ENCODE results near the gene MYL6B.
"Not testable (repeated sequence)": the region's sequence is repeated elsewhere in the genome, so short reads cannot be mapped to it uniquely, and the experiment has no call there.

Gene MYL6B

GRCh38 chr12:56178347-56178746 is 26.0 kb downstream of the MYL6B start:
- no peak for DNase-seq

DNA sequence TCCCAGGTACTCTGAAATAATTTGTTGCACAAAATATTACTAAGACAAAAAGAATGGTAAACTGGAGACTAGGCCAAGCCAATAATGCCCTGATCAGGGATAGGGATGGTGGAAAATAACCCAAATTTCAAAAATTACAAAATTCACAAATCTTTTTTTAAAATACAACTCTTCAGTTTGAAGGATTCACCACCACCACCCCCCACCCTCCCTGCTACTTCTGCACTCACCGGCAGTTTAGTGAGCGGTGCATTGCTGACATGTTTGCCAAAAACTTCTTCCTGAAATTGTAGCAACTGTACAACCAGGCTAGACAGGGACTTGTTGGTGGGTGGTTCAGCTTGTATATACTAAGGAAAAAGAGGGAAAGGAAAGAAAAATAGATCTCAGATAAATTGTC is 34.6 kb downstream of the MYL6B start:
- DNase-seq: no peak

- peak; percentile 9 for DNase-seq
Observed at GRCh38 chr12:56188131-56188777, 35.9 kb downstream of the MYL6B start.

GRCh38 chr12:56188778-56189098 is 36.4 kb downstream of the MYL6B start:
- DNase-seq: no peak

DNA sequence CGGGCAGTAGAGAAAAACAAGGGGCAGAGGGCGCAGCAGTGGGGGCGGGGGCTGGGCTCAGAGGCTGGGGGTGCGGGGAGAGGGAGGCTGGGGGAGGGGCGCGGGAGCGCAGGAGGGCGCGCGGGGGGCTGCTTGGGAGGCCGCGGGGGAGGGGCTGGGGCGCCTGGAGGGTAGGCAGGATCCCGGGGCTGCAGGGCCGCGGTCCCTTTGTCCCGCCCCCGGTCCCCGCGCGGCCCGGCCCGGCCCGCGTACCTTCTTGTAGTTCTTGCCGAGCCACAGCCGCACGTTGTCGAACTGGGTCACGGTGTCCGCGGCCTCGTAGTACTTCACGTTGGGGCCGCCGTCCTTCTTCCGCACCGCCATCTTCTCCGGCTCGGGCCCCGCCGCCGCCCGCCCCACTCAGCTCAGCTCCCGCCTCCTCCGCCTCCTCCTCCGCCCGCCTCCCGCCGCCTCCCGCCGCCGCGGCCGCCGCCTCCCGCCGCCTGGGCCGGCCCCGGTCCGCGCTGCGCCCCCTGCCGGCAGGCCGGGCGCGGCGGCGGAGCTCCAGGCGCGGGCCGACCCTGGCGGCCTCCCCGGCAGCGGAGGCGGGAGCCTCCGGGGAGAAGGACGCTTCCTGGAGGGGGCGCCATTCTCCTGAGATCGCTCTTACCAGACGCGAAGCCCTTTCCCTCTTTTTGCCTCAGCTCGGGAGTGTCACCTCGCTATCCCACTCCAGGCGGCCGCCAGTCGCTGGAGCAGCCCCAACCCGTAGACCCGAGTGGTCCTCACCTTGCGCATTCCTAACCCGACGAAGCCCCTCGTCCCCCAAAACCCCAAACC is 36.9 kb downstream of the MYL6B start, which contains the start of gene SMARCC2:
Gene SMARCC2 (minus strand): TSS at position 385 of the 819 bp plus-strand sequence. CDS start 22 bp downstream, at position 363.
- DNase-seq: peak; percentile 79

DNA sequence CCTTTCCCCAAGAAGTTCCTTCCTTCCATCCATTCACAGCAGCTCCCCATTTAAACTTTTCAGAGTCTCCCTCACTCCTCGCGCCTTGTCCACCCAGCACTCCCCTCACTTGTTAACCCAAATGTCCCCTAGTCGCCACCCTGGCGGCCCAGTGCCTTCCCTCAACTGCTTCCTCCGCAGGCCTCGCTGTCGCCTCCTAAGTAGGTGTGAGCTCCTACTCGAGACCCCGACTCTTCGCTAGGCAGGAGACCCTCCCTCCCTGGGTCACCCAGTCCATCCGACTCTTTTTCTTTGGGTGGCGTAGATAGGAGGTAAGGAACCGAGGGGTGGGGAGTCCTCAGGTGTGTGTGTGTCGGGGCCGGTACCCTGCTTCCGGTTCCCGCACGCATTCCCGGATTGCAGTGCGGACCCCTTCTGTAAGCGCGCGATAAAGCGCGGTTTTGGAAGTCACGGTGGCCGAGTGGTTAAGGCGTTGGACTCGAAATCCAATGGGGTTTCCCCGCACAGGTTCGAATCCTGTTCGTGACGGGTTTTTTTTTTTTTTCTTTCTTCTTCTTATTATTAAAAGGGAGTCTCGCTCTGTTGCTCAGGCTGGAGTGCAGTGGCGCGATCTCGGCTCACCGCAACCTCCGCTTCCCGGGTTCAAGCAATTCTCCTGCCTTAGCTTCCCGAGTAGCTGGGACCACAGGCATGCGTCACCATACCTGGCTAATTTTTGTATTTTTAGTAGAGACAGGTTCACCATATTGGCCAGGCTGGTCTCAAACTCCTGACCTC is 37.7 kb downstream of the MYL6B start:
- DNase-seq: peak; percentile 62

DNA sequence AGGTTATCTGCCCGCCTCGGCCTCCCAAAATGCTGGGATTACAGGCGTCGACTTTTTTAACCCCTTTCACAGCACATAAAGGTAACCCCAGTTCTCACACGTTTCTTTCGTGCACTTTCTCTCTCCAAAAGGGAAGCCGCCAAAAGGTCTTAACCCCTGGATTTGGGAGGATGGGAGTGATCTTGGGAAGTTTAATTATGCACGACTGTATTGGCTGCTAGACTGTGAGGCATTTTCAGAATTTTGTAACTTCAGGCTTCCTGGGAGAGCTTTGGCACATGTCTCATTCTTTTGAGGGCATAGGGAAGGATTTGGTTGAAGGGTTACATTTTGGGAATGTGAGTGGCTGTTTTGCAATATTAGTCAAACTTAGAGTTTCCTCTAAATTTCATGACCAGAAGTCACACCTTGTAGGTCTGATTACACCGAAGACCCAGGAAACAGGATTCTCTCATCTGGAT is 38.3 kb downstream of the MYL6B start:
- no peak for DNase-seq

GRCh38 chr12:56192582-56192981 is 40.2 kb downstream of the MYL6B start:
- DNase-seq: no peak

DNA sequence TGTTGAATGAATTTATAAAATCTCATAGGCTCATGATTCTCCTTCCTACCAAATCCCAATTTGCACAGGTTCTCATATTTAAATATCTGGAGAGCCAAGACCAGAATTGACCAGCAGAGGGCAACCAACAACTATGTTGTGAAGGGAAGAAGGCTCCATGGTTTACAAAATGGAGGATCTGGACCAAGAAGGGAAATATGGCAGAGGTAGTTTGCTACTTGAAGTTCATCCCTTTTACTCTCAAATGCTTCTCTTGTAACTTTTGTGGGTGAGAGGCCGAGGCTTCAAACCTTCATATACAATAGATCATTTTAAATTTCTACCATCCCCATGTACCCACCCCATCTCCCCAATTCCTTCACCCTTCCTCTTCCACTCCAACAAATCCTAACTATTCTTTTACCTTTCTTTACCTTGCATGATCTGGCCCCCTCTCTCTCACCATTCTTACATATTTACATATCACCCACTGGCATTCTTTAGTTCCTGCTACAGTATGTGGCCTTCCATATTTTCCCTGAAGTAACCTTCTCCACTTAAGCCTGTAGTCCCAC is 40.7 kb downstream of the MYL6B start:
- DNase-seq: peak; percentile 75

DNA sequence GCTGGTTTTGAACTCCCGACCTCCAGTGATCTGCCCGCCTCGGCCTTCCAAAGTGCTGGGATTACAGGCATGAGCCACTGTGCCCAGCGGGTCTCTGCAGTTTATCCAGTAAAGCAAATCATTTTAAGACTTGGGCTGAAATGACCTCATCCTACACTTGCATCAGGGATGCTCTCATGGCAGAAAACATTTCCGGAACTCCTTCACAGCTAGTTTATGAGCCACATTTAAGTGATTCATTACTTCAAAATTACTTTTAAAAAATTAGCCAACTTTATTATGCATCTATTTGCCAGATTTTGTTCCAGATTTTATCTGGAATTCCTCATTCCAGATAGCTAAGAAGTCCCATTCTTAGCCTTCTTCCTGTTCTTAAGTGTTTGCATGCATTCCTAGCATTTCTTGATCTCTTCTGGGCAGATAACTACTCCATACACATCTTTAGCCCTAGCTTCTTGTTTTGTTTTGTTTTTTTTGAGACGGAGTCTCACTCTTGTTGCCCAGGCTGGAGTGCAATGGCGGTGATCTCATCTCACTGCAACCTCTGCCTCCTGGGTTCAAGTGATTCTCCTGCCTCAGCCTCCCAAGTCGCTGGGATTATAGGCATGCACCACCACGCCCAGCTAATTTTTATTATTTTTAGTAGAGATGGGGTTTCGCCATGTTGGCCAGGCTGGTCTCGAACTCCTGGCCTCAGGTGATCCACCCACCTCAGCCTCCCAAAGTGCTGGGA is 44.6 kb downstream of the MYL6B start:
- not testable (repeated sequence) for DNase-seq

GRCh38 chr12:56197921-56198635 is 45.7 kb downstream of the MYL6B start:
- no peak for DNase-seq

- DNase-seq: no peak
Observed at GRCh38 chr12:56198836-56199235, 46.4 kb downstream of the MYL6B start.

- DNase-seq: no peak
Observed at GRCh38 chr12:56202366-56202765, 50.0 kb downstream of the MYL6B start.

DNA sequence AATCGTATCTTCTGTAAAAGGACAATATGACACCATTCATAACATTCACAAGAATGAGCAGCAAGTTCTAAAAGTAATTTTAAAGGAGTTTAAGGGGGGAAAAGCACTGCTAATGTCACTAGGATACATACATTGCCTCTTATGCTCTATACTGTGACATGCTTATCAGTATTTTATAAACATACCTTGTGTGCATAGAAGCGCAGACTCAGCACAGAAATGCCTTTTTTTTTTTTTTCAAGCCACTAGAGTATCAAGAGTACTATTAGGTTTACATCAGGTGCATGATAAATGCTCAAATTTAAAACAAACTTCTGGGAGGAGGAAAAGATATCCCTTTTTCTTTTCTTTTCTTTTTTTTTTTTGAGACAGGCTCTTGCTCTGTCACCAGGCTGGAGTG is 50.5 kb downstream of the MYL6B start:
- no peak for DNase-seq

- no peak for DNase-seq
Observed at GRCh38 chr12:56204275-56204674, 51.9 kb downstream of the MYL6B start.

DNA sequence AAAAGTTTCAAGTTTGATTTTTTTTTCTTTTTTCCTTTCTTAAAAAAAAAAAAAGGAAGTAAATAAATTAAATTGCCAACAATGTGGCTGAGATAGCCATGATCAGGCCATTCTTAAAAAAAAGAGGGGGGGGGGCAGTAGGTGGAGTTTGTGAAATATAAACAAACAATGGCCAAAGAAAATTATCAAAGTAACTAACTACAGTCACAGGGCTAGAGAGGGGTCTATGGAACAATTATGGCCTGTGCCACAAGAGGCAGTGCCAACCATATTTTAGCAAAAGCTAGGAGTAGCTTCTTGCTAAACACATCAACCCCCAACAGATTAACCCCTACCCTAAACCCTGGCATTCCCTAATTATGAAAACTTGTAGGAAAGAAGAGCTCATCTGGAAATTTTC is 53.1 kb downstream of the MYL6B start:
- DNase-seq: no peak

DNA sequence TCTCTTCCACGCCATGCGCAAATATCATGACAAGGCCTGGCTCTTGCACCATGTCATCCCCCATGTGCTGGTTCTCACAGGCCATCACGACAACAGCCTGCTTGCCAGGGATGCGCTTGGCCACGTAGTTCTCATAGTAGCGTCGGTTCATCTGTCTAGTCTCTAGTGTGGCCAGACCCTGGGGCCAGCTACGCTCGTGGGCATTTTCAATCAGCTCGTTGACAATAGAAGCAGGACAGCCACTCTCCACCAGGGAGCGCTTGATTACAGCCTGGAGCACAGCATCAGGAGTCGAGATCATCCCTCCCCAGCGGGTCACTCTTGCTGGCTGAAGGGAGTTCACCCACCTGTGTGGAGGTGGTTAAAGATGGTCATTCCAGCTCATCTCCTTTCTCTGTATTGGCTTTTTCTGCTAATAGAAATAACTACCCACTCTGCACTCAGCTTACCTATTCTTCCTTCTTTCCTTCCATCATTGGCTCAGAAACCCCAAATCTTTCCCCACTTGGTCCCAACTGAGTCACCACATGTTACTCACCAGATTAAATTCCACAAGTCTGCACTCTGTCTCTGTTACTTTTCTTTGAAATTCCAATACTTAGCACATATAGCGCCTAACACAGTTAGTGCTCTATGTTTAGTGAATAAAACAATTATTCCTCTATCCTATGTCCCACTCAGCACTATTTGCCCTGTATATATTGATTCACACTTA is 54.2 kb downstream of the MYL6B start:
- peak; percentile 29 for DNase-seq

Measured in activated gamma-delta T cell treated with Interleukin-2 at 50 U/mL for 16 hours (primary cell).